ENCODE results near the gene POLR2E.
A peak's percentile ranks its signal among the peaks of the same experiment; 100 is the strongest.

The POLR2E gene

GRCh38 chr19:1039646-1040475 lies 55.3 kb downstream of the POLR2E start, which contains the start of gene ABCA7:
Gene ABCA7, plus strand, starts transcription at chr19:1040107. Its CDS starts 1,255 bp downstream, at chr19:1041362.
- peak within 1 kb of the TSS; percentile 53 to 65 for H3K4me3 ChIP-seq (replicated peaks in 1 of 2; ENCODE audit: low read depth in 2 of 2, low read length in 2 of 2)
- TF ChIP-seq CTCF (IDR thresholded peaks at IDR 0.05; ENCODE audit: low read depth, low read length), result no peak
- peak; percentile 97 to 99 for DNase-seq (ENCODE audit: low read depth in 2 of 2)

- no peak for TF ChIP-seq CTCF (IDR thresholded peaks at IDR 0.05; ENCODE audit: low read depth, low read length)
- H3K4me3 ChIP-seq (replicated peaks in 1 of 2; ENCODE audit: low read depth in 2 of 2, low read length in 2 of 2), result no peak overlapping the region
- no peak for DNase-seq (ENCODE audit: low read depth in 2 of 2)
Measured at GRCh38 chr19:1038978-1039645, 56.1 kb downstream of the POLR2E start.

- DNase-seq (ENCODE audit: low read depth in 2 of 2), result no peak
- no peak overlapping the region for H3K4me3 ChIP-seq (replicated peaks in 1 of 2; ENCODE audit: low read depth in 2 of 2, low read length in 2 of 2)
- no peak for TF ChIP-seq CTCF (IDR thresholded peaks at IDR 0.05; ENCODE audit: low read depth, low read length)
Measured at GRCh38 chr19:1037621-1038064, 57.5 kb downstream of the POLR2E start.

All from cardiac fibroblast (primary cell).